Lower leg skin (tissue), 4 donors: ENCODE data around the gene ABHD17C. TPM values are rescaled to one million over a fixed set of nuclear protein-coding genes. Genes with fewer than 3 reads are reported as not detected.

Experiments used
- DNase-seq, 2 donors: peaks; one replicate each; pipeline ENCODE4 v3.0.0-alpha.2; 2019; ENCODE audit warnings: low spot score in 2 of 2
- H3K4me3 ChIP-seq: fragments of 200-600 bp; sonication (generic); 2 replicates; pipeline ENCODE4 v1.5.1; 2017; ENCODE audit warnings: mild to moderate bottlenecking, low read depth; ENCODE audit not compliant: poor library complexity, severe bottlenecking
- CTCF ChIP-seq, 3 donors: fragments of 450-650 bp; IDR thresholded peaks; one replicate each; pipeline ENCODE4 v1.5.1; 2016; ENCODE audit warnings: antibody characterized with exemption in 3 of 3, mild to moderate bottlenecking in 3 of 3, moderate library complexity in 2 of 3
- POLR2A ChIP-seq, 2 donors: fragments of 450-650 bp; IDR thresholded peaks; one replicate each; pipeline ENCODE4 v1.6.1; 2016 to 2017; ENCODE audit warnings: antibody characterized with exemption in 2 of 2, mild to moderate bottlenecking in 1 of 2, moderate library complexity in 1 of 2
- WGBS, 2 donors: methylation state at CpG; one replicate each; pipeline ENCODE4 v1.1.5; 2018; 5-methylcytosine and 5-hydroxymethylcytosine counted together
- intact Hi-C: fragments of 100-400 bp; cut with DNase I; formaldehyde crosslinking; loops from one replicate; pipeline ENCODE4 v1.15.0; 2023; ENCODE audit warnings: low total_unique reads
- total RNA-seq, 4 donors: library from RNA; depleted of rRNA; stranded (reverse); fragments of >200 nt; gene quantifications; one replicate each; pipeline ENCODE4 v1.1.0, GENCODE V29; 2016

The ABHD17C gene
- total RNA-seq, 4 donors from 2014 or later: 18.0 to 28.5 (median 26.2) TPM

DNA sequence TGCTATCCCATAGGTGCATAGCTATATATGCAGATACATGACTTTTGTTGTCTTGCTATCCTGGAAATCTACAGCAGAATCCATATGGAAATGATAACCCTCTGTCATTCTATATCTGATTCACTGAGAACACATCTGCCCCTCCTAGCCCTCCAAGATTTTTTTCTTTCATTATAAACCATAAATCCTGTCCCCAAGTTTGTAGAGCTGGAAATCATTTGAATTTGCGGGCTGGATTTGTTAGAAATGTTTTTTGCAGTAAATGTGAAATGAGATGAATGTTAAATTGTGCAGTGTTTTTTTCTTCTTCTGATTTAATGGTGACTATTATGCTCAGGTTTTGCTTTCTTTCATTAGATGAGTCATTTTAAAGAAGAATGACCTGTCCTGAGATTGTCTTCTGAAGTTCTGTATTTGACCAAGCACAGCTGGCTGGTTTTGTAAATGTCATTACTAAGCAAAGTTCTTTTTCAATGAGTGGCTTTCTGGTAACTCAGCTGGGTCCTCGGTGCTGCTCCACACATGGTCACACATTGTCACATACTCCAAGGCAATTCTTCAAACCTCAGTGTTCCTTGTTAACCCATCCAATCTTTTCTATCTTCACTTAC lies 25.3 kb upstream of the ABHD17C start:
- 60 to 64% methylated on average over 2 of the region's 2 CpGs for WGBS, 2 donors

GRCh38 chr15:80673561-80674244 lies 21.4 kb upstream of the ABHD17C start:
- intact Hi-C loops: no loop called here
- no peak for TF ChIP-seq POLR2A (IDR thresholded peaks at IDR 0.05)
- TF ChIP-seq CTCF (IDR thresholded peaks at IDR 0.05): no peak
- WGBS, 2 donors: 79 to 81% methylated on average over 6 of the region's 6 CpGs
- H3K4me3 ChIP-seq: no peak overlapping the region
- no peak for DNase-seq

More for the DNA sequence above, 25.3 kb upstream of the ABHD17C start:
- TF ChIP-seq POLR2A (IDR thresholded peaks at IDR 0.05) (no peak), CTCF (IDR thresholded peaks at IDR 0.05) (no peak)
- DNase-seq: no peak
- H3K4me3 ChIP-seq: no peak overlapping the region
- intact Hi-C loops: no loop called here

DNA sequence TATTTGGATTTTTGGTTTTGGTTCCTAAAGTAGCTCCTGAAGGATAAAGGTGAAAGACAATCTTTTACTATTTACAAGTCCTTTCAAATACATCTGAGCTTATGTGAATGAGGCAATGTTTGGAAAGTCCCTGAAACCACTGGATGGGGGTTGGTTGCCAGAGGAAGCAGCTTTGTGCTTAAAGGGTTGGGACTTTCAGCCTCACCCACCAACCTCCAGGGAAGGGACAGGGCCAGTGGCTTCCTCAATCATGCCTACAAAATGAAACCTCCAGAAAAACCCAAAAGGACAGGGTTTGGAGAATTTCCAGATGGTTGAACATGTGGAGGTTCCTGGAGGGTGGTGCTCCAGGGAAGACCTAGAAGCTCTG lies 20.9 kb upstream of the ABHD17C start:
- DNase-seq: no peak
- H3K4me3 ChIP-seq: no peak overlapping the region
- no peak for TF ChIP-seq CTCF (IDR thresholded peaks at IDR 0.05)
- no peak for TF ChIP-seq POLR2A (IDR thresholded peaks at IDR 0.05)
- intact Hi-C loops: no loop called here

DNA sequence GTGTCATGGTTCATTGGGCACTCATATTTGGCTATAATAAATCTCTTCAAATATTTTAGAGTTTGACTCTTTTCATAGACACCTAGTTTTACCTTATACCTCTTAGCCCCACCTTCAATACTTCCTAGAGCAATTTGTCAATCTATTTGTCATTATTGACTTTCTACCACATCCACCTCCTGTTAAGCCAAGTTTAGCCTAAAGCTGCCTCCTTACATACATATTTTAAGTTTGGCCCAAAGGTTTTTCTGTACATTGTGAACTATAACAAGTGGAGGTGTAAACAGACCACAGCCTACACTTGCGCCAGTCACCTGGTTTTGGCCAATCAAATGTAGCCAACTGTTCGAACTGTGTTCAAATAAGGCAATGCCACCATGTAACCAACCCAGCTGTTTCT lies 18.1 kb upstream of the ABHD17C start:
- no peak for DNase-seq
- 88 to 93% methylated on average over 2 of the region's 2 CpGs for WGBS, 2 donors
- TF ChIP-seq POLR2A (IDR thresholded peaks at IDR 0.05): no peak
- no peak for TF ChIP-seq CTCF (IDR thresholded peaks at IDR 0.05)
- no peak overlapping the region for H3K4me3 ChIP-seq
- intact Hi-C loops: no loop called here

GRCh38 chr15:80679167-80679803 lies 15.8 kb upstream of the ABHD17C start:
- intact Hi-C loops: no loop called here
- no peak for TF ChIP-seq POLR2A (IDR thresholded peaks at IDR 0.05)
- no peak for TF ChIP-seq CTCF (IDR thresholded peaks at IDR 0.05)
- H3K4me3 ChIP-seq: no peak overlapping the region
- 67 to 71% methylated on average over 7 of the region's 7 CpGs for WGBS, 2 donors
- peak in 1 of 2 donors; percentile 35 for DNase-seq
